D341Med (cell line): ENCODE data around the gene MRPS15.
"Not testable (repeated sequence)": the region's sequence is repeated elsewhere in the genome, so short reads cannot be mapped to it uniquely, and the experiment has no call there.

Source experiments
- DNase-seq: peaks from one replicate; pipeline ENCODE4 v3.0.0; 2012; ENCODE audit warnings: low spot score

The MRPS15 gene

DNA sequence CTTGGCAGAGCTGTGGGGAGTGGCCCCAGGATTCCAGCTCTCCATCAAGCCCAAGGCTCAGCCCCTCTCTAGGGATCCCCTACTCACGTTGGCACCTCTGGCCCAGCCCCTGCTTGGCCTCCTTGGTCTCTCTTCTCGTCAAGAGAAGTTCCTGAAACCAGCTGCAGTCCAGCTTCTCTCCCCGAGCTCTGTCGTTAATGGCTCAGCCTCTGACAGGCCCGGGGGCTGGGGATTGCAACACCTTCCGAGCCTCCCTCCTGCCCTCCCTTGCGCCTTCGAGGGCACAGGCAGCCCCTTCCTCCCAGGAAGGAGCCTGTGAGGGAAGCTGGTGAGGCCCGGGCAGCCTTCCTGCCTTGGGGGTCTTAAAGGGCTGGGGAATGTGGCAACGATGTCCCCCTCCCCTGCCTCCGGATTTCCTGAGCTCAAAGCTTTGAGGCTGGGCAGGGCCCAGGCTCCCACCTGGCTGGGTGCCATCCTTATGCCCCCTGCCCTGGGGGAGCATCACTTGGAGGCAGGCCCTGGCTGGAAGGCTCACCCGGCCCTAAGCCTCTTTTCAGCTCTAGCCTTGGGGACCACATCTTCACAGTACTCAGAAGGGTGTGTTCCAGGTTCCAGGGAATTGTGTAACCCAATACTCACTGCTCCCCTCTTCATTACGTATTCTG, 18.7 kb upstream of the MRPS15 start, which contains the start of gene CSF3R:
Gene CSF3R (minus strand): TSS at position 190 of the 665 bp plus-strand sequence. CDS start 3,417 bp downstream, outside the sequence.
- DNase-seq: no peak

- DNase-seq: no peak
Observed at GRCh38 chr1:36481771-36482723, 17.9 kb upstream of the MRPS15 start.

- DNase-seq: no peak
Observed at GRCh38 chr1:36481091-36481490, 16.9 kb upstream of the MRPS15 start.

DNA sequence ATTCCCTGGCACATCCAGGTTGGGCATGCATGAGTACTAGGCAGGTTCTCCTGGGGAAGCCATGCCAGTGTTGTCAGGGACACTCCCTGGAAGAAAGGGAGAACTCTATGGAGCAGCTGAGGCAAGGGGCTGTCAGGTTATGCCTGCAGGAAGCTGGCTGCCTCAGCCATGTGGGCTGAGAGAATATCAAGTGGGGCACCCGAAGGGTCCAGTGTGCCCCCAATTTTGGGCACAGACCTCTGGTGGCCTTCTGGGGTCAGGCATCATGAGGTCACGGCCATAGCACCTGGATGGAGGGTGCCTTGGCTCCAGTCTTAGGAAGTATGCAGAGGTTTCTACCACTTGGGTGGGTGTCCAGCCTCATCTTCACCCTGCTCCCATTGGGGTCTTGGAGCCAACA, 16.0 kb upstream of the MRPS15 start:
- no peak for DNase-seq

DNA sequence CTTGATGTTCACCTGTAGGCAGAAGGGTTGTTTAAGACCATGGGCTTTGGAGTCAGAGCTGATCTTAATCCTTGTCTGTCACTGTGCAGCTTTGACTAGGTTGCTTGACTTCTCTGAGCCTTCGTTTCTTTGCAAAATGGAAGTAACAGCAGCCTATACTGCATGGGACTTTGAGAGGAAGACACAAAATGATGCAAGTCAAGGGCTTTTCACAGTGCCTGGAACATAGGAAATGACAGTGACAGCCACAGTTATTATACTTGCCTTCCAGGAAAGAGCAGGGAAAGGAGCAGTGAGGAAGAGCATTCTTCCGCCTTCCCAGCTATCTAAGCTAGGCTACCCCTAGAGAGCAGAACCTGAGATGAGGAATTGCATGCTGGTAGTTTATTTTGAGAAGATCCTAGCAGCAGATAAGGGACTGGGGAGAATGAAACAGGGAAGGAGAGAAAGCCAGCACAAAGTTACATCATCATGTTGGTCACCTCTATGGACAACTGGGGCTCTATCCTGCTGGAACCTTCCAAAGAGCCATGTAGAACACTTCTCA, 15.4 kb upstream of the MRPS15 start:
- DNase-seq: no peak

- not testable (repeated sequence) for DNase-seq
Observed at GRCh38 chr1:36477615-36478014, 13.4 kb upstream of the MRPS15 start.

GRCh38 chr1:36476945-36477344, 12.8 kb upstream of the MRPS15 start:
- no peak for DNase-seq

- DNase-seq: no peak
Observed at GRCh38 chr1:36475910-36476604, 11.9 kb upstream of the MRPS15 start.

GRCh38 chr1:36475341-36475740, 11.2 kb upstream of the MRPS15 start:
- no peak for DNase-seq

DNA sequence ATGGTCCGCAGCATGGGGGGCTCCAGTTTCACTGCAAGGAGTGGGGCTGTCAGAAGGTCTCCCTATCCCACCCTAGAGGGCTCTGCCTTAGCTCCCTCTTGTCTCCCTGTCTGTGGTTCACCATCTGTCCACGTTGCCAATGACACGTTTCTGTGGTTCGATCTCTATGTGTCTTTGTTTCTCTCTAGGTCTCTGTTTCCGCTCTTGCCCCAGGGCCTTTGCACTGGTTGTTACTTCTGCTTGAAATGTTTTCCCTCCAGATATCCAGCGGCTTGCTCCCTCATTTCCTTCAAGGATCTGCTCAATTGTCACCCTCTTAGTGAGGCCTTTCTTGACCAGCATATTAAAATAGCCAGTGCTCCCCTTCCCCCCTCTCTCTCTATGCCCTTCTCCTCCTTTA, 8.5 kb upstream of the MRPS15 start:
- DNase-seq: no peak

DNA sequence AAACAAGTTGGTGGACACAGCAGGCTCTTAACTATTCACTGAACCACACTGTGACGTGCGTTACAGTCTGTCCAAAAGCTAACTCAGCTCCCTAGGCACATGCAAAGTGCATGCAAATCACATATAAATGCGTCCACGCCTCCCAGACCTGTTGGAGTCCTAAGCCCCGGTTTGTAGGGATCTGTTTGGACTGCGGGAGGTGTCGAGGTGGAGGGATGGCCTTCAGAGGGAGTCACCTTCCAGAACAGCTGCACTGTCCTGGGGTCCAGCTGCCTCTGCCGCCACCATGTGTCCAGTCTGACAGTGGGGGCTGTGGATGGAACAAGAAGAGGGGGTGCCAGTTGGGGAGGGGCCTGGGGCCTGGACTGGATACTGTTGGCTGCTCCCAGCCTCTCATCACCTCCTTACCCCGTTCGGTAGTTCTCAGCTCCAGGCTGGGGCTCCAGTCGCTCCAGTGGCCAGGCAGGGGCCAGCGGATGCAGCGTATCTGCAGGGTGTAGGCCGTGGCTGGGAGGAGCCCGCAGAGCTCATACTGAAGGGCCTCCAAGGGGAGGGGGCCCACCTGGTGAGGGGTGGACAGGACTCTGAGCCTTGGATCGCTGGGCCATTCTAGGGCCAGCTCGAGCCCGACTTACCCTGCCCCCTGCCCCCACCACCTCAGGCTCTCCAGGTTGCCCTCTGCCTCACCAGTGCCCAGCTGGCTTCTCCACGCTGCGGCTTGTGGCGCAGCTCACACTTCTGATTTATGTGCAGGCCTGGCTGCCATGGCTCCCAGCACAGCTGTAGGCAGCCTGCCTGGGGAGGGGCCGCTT, 7.9 kb upstream of the MRPS15 start:
- DNase-seq: no peak

- no peak for DNase-seq
Observed at GRCh38 chr1:36469163-36469562, 5.0 kb upstream of the MRPS15 start.

DNA sequence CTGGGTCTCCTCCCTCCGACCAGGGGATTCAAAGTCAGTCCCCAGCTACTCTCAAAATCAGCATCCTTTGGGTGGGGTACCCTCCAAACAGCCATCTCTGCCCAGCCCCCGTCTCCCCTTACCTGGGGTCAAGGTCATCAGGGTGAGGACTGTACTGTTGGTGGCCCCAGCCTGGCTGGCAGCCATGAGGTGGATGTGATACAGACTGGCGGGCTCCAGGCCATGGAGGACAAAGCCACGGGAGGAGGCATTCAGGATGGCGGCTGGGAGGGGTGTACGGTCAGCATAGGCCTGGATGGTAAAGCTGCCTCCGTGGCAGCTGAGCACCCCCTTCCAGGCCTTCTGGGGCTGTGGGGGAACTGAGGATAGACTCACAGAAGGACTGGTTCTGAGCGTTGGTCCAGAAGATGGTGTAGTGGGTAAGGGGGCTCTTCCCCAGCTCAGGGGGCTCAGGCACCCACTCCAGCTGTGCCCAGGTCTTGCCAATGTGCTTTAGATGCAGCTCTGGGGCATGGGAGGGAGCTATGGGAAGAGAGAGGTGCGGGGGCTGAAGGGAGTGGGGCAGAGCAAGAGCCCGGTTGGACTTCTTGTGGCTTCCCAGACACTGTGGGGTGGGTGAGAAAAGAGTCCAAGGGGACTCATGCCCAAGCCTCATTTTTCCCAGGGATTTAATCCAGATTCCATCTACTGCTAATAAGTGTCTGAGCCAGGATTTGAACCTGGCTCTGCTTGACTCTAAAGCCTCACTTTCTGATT, 3.7 kb upstream of the MRPS15 start:
- DNase-seq: no peak

DNA sequence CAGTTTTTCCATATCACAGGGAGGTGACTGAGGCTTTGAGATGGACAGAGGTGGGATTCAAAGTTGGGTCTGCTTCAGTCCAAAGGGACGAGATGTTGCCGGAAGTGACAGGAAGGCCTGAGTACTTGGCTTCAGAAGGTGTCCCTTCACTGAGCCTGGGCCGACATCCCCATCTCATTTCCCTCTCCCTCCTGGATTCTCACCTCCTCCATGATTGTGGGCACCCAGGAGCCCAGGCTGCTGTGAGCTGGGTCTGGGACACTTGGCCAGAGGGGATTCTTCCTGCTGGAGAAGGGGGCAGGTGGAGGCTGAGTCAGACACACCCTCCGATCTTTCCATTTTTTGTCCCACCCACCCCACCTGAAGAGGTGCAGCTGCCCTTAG, 2.8 kb upstream of the MRPS15 start:
- no peak for DNase-seq

DNA sequence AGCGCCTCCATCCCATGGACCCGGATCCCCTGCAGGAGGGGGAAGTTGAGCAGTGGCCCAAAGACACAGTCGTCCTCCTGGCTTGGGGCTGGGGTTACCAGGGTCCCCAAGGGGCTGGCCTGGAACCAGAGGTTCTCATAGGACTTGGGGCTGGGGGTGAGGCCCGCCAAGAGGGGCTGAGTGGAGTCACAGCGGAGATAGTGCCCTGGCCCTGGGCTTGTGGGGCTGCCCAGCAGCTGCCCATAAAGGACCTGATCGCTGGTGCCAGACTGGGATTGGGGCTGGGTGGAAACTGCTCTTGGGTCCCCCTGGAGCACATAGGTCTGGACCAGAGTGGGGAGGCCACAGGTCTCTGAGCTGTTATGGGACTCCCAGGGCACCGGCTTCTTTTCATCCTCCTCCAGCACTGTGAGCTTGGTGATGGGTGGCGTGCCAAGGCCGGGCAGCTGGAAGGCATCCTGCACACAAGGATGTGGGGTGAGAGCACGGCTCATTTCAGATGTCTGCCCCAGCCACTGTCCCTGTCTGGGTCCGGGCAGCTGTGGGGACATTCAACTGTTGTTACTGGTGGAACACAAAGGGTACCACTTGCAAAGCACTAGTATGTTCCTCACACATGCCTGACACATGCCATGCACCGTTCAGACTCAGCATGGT, 2.3 kb upstream of the MRPS15 start:
- no peak for DNase-seq

DNA sequence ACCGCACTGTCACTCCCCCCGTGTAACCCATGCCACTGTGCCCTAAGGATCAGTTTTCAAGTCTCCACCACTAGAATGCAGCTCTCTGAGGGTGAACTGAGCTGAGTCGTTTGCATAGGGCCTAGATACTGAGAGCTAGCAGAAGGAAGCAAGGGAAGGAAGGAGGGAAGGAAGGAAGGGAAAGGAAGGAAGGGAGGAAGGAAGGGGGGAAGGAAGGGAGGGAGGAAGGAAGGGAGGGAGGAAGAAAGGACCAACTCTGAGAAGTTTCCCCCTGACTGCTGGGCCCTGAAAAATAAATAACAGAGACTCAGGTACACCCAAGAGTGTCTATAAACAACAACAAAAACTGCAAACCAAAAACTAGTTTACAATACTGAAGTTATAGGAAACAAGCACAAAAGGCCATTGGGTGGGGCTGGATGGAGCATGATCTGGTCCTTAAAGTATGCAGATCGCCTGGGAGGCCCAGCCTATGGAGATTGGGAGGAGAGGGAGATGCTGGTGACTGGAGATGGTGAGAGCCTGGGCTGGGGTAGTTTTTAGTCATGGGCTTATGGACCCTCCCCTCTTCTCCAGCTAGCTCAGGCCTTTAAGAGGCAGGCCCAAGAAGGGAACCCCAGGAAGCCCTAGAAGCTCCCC, 1.7 kb upstream of the MRPS15 start:
- DNase-seq: no peak

DNA sequence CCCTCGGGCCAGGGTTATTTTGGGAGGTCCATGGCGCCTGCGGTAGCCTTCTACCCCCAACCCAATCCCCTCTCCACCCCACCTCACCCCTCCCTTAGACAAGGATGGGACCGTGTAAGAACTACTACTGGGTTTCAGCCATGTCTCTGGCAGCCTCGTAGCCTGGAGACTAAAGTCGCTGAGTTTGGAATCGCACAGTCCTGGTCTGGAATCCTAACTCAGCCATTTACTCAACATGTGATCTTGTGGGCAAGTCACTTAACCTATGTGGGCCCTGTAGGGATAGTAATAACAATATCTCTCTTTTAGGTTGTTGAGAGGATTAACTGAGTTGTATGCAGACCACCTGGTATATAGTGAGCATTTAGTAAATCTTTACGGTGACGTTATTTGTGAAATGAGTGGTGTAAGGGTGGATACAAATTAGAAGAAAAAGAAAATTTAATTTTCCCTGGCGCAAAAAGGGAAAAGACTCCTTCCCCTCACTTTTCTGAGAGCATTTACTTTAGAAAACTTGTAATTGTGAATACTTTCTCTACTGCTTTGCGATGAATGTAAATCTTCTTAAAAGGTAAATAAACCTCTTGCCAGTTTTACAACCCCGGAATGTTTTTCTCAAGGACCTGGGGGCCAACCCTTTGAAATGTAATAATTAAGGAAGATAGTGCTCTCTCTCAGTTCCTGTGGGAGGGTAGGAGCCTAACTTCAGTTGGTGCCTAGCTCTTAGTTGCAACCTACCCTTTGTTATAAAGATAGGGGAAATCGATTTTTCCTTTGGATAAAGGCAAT, 615 bp upstream of the MRPS15 start:
- DNase-seq: no peak

GRCh38 chr1:36463463-36463802, 751 bp downstream of the MRPS15 start:
- DNase-seq: no peak

DNA sequence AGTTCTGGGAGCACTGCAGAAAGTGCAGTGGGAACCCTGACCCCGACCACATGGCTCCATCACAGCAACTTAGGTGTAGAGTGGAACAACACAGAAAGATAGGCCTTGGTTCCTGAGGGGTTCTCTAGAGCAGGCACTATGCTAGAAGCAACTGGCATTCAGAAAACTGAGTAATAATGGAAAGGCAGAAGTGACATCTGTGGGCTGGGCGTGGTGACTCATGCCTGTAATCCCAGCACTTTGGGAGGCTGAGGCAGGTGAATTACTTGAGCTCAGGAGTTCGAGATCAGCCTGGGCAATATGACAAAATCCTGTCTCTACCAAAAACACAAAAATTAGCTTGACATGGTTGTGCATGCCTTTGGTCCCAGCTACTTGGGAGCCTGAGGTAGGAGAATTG, 5.3 kb downstream of the MRPS15 start:
- DNase-seq: no peak
